ENCODE data around the gene CYLD. TPM values are rescaled to one million over a fixed set of nuclear protein-coding genes. Genes with fewer than 3 reads are reported as not detected.

The CYLD gene
- total RNA-seq, 1 donor = 457 TPM

DNA sequence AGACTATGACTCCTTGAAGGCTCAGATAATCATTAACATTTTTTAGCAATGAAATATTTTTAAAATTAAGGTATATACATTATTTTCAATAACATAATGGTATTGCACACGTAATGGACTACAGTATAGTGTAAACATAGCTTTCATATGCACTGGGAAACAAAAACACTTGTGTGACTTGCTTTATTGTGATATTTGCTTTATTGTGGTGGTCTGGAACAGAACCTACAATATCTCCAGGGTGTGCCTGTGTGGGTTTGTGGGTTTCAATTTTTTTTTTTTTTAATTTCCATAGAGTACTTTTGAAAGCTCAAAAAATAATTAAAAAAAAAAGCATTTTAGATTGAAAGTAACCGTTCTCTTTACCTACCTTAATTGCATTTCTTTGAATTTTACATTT is 25.3 kb downstream of the CYLD start:
- no peaks in the 10 kb centered on the region for H3K9me3 ChIP-seq (ENCODE audit: low read depth, low read length)
- no peaks in the 10 kb centered on the region for H3K4me1 ChIP-seq (ENCODE audit: insufficient read depth, low read length)
- no peak overlapping the region for H3K4me3 ChIP-seq (ENCODE audit: low read length)
- no peaks in the 10 kb centered on the region for H3K27me3 ChIP-seq (ENCODE audit: insufficient read depth, low read length)

DNA sequence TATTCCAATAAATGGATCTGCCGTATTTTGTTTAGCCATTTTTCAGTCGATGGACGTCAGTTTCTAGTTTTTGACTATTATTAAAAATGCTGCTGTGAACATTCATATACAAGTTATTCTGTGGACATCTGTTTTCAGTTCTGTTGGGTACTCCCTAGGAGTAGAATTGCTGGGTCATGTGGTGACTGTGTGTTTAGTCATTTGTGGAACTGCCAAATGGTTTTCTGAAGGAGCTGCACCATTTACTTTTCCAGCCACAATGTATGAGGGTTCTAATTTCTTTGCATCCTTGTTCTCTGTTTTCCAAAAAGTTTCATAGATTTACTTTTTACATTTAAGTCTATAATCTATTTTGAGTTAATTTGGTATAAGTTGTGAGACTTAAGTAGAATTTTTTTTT is 29.5 kb downstream of the CYLD start:
- no peak overlapping the region for H3K4me3 ChIP-seq (ENCODE audit: low read length)
- H3K27me3 ChIP-seq (ENCODE audit: insufficient read depth, low read length) = no peaks in the 10 kb centered on the region
- H3K4me1 ChIP-seq (ENCODE audit: insufficient read depth, low read length) = no peaks in the 10 kb centered on the region
- no peaks in the 10 kb centered on the region for H3K9me3 ChIP-seq (ENCODE audit: low read depth, low read length)

DNA sequence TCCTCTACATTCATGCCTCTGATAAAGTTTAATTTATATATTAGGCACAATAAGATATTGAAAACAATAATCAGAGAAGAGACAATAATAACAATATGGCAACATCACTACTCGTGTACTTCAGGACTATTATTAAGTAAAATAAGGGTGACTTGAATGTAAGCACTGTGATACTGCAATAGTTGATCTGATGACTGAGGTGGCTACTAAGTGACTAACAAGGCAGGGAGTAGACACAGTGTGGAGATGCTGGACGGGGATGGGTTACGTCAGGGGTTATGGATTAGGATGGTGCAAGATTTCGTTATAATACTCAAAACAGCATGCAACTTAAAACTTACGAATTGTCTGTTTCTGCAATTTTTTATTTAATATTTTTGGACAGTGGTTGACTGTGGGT is 32.5 kb downstream of the CYLD start:
- no peaks in the 10 kb centered on the region for H3K4me1 ChIP-seq (ENCODE audit: insufficient read depth, low read length)
- no peaks in the 10 kb centered on the region for H3K9me3 ChIP-seq (ENCODE audit: low read depth, low read length)
- H3K27me3 ChIP-seq (ENCODE audit: insufficient read depth, low read length) = no peaks in the 10 kb centered on the region
- H3K4me3 ChIP-seq (ENCODE audit: low read length) = no peak overlapping the region

DNA sequence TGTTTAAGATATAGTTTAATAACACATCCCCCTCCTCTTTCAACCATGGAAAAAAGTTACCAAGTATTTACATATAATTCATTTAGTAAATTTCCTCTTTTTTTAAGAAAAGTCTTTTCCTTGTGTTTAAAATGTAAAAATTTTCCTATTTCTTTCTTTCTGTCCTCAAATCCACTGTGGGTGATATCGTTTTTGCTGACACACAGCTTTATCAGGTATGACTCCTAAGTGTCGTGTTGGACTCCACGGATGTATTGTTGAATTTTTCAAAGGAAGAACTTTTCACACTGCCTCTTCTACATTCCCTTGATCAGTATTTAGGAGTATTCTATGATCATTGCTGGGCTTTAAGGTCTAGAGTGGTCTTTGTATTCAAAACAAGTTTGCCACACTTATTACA is 33.1 kb downstream of the CYLD start:
- H3K9me3 ChIP-seq (ENCODE audit: low read depth, low read length) = no peaks in the 10 kb centered on the region
- no peaks in the 10 kb centered on the region for H3K27me3 ChIP-seq (ENCODE audit: insufficient read depth, low read length)
- no peak overlapping the region for H3K4me3 ChIP-seq (ENCODE audit: low read length)
- no peaks in the 10 kb centered on the region for H3K4me1 ChIP-seq (ENCODE audit: insufficient read depth, low read length)

DNA sequence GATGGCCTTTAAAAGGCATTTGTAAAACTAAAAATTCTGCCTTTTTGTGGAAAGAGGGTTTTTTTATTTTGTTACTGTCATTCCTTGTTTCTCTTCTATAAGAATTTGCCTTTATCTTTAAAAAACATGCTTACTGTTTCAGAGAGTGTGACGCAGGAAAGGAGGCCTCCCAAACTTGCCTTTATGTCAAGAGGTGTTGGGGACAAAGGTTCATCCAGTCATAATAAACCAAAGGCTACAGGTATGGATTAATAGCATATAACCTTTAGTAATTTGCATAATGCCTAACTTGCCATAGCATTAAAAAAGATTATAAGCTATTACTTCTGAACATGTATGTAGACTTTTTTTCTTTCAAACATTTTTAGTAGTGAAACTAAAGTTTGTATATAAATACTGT is 34.2 kb downstream of the CYLD start:
- Histone ChIP-seq H3K27me3 (ENCODE audit: insufficient read depth, low read length) (no peaks in the 10 kb centered on the region), H3K4me1 (ENCODE audit: insufficient read depth, low read length) (peaks cover 4% of the 10 kb centered on the region), H3K4me3 (ENCODE audit: low read length) (no peak overlapping the region), H3K9me3 (ENCODE audit: low read depth, low read length) (no peaks in the 10 kb centered on the region)

DNA sequence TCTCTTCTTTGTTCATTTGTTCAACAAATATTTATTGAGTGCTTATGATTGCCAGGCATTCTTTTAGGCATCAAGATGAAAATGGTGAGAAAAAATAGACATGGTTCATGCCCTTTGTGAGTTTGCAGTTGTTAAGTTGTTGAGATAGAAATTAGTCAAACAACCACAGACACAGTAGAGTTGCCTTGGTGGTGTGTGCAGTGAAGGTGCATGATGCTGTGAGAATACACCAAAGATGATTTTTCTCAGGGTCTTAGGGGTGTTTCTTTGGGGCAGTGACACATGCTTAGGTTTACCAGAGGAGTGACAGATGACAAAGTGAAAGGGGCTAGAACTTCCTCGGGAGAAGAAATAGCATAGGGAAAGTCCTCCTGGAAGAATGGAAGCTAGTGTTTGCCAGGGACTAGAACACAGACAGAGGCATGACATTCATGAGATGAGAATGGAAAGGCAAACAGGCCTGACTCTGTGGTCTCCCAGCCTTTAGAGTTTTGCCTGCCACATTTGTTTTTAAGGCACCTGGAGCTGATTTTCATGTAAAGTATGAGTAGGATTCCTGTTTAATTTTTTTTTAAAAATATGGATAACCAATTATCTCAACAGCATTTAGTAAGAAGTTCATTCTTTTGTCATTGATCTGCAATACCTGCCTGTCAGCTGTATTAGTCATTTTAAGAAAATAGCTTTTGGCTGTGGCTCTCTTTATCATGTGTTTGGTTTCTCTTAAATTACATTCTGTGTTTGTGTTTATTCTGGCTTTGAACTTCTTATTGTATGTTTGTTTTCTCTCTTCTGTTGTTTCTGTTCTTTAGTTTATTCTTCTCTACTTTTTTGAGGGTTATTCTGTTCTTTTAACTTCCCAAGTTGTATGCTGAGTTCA is 36.6 kb downstream of the CYLD start:
- Histone ChIP-seq H3K27me3 (ENCODE audit: insufficient read depth, low read length) (no peaks in the 10 kb centered on the region), H3K4me3 (ENCODE audit: low read length) (no peak overlapping the region), H3K9me3 (ENCODE audit: low read depth, low read length) (no peaks in the 10 kb centered on the region), H3K4me1 (ENCODE audit: insufficient read depth, low read length) (peaks cover 4% of the 10 kb centered on the region)

DNA sequence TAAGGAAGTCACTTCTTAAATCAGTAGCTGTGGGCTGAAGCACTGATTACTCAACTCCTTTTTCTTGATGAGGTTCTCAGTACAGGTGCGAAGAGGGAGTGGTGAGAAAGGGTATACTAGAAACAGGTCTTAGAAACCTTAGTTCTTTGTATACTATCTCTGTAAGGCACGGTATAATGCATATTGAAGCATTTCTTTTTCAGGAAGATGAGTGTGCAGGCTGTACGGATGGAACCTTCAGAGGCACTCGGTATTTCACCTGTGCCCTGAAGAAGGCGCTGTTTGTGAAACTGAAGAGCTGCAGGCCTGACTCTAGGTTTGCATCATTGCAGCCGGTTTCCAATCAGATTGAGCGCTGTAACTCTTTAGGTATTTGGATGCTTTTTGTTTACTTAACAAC is 39.2 kb downstream of the CYLD start:
- Histone ChIP-seq H3K9me3 (ENCODE audit: low read depth, low read length) (no peaks in the 10 kb centered on the region), H3K4me3 (ENCODE audit: low read length) (no peak overlapping the region), H3K4me1 (ENCODE audit: insufficient read depth, low read length) (peaks cover 4% of the 10 kb centered on the region), H3K27me3 (ENCODE audit: insufficient read depth, low read length) (no peaks in the 10 kb centered on the region)

DNA sequence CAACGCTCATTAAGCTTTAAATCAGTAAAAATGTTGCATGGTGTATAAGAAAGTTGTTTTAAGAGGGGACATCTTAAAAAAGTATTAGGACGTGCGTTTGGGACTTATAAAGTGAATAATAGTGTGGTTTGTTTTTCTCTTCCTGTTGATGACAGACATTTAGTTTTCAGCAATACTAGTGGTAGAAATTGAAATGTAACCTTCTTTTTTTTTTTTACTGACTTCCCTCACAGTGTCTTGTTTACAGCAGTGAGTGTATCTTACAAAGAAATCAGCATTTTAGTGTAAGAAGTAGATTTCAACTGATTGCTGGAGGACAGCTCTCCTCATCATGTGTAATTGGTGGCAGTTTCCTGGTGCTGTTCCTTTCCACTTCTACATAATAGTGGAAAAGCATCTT is 39.6 kb downstream of the CYLD start:
- H3K4me1 ChIP-seq (ENCODE audit: insufficient read depth, low read length) = peaks cover 4% of the 10 kb centered on the region
- no peak overlapping the region for H3K4me3 ChIP-seq (ENCODE audit: low read length)
- H3K9me3 ChIP-seq (ENCODE audit: low read depth, low read length) = no peaks in the 10 kb centered on the region

DNA sequence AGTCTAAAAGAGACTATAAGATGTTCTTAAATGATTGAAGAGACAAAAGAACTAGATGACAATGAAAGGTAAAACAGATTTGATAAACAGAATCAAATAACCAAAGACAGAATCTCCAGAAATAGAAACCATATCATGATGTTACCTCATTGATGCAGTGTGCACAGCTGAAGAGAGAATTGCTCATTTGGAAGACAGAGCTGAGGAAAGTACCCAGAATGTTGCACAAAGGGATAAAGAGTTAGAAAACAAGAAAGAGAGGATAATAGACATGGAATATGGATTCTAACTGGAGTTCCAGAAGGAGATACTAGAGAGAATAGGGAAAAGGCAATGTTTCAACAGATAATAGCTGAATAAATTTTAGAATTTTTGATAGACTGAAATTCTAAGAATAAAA is 47.9 kb downstream of the CYLD start:
- Histone ChIP-seq H3K27me3 (ENCODE audit: insufficient read depth, low read length) (no peaks in the 10 kb centered on the region), H3K4me1 (ENCODE audit: insufficient read depth, low read length) (no peaks in the 10 kb centered on the region), H3K4me3 (ENCODE audit: low read length) (no peak overlapping the region), H3K9me3 (ENCODE audit: low read depth, low read length) (no peaks in the 10 kb centered on the region)

More for the DNA sequence above, 39.6 kb downstream of the CYLD start:
- no peaks in the 10 kb centered on the region for H3K27me3 ChIP-seq (ENCODE audit: insufficient read depth, low read length)

DNA sequence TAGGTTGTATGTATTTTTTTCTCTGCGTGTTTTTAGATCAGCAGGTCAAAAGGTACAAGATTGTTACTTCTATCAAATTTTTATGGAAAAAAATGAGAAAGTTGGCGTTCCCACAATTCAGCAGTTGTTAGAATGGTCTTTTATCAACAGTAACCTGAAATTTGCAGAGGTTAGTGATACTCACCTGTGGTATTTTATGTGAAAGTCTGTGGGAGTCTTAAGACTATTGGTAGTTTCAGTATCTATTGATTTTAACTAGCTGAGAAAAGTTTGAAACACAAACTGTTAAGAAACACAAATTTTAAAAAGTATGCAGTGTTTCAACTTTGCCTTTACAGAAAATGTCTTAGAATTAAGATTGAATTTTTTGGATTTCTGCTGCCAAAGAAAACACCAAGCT is 49.6 kb downstream of the CYLD start:
- no peaks in the 10 kb centered on the region for H3K4me1 ChIP-seq (ENCODE audit: insufficient read depth, low read length)
- H3K27me3 ChIP-seq (ENCODE audit: insufficient read depth, low read length) = no peaks in the 10 kb centered on the region
- no peaks in the 10 kb centered on the region for H3K9me3 ChIP-seq (ENCODE audit: low read depth, low read length)
- H3K4me3 ChIP-seq (ENCODE audit: low read length) = no peak overlapping the region

DNA sequence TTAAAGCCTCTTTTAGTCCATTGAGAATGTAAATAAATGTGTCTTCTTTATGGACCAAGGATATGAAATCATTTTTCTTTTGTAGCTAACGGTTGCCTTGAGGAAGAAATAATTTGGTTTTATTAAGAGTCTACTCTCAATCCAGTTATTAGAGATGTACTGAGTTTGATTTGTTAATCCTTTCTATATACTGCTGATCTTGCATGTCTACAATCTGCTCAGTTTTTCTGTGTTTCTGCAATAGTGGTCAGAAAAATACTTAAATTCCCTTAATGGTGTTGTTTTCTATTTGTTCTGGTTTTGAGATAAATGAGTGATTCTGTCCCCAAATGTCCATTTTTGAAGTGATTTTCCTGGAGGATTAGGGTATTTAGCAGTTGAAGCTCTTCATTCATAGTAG is 54.9 kb downstream of the CYLD start:
- Histone ChIP-seq H3K4me3 (ENCODE audit: low read length) (no peak overlapping the region), H3K27me3 (ENCODE audit: insufficient read depth, low read length) (no peaks in the 10 kb centered on the region), H3K9me3 (ENCODE audit: low read depth, low read length) (no peaks in the 10 kb centered on the region), H3K4me1 (ENCODE audit: insufficient read depth, low read length) (no peaks in the 10 kb centered on the region)

DNA sequence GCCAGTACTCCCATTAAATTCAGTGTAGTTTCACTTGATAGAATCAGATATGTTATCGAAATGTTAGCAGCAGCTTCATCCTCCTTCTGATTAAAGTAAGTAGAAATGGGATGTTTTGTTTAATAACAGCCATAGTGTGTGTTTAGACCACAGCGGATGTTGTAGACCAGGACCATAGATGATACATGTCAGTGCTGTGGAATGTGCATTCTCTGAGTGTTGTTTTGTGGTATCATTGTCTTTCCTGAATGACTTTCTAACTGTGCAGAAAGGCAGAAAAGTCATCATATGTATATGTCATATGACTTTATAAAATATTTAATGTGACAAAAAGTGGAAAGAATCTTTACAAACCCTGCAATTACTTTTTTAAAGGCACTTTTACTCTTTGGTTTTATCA is 55.6 kb downstream of the CYLD start:
- no peaks in the 10 kb centered on the region for H3K27me3 ChIP-seq (ENCODE audit: insufficient read depth, low read length)
- no peaks in the 10 kb centered on the region for H3K9me3 ChIP-seq (ENCODE audit: low read depth, low read length)
- H3K4me3 ChIP-seq (ENCODE audit: low read length) = no peak overlapping the region
- H3K4me1 ChIP-seq (ENCODE audit: insufficient read depth, low read length) = no peaks in the 10 kb centered on the region

DNA sequence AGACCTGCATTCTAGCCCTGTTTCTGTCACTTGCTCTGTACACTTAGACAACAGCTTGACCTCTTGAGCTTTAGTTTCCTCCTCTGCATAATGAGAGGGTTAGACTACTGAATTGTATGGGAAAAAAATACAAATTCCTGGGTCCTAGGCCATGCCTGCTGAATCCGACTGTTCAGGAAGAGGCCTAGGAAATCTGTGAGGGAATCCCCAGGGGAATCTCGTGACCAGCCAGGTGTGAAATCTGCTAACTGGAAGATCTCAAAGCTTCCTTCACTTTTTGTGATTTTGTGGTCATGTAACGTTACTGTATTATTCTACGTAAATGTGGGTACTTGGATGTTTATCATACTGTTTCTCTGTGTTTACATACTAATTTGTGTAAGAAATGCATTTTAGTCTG is 58.2 kb downstream of the CYLD start:
- Histone ChIP-seq H3K9me3 (ENCODE audit: low read depth, low read length) (no peaks in the 10 kb centered on the region), H3K27me3 (ENCODE audit: insufficient read depth, low read length) (no peaks in the 10 kb centered on the region), H3K4me1 (ENCODE audit: insufficient read depth, low read length) (no peaks in the 10 kb centered on the region), H3K4me3 (ENCODE audit: low read length) (no peak overlapping the region)

DNA sequence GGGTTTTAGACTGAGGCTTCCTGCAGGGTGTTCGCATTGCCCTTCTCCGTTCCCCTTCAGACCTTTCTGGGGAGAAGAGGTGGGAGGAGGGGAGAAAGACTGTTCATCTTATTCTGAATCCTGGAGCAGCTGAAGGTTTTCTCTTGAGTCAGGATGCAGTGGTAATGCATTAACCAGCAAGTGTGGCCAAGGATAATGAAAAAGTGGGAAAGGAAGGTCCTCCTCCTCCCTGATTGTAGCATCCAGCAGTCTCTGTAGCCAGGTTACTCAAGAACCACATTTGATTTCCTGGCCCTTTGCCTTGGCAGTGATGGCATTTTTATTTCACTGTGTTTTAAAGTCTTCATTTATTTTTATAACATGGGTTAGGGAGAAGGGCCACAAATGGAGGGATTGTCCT is 59.1 kb downstream of the CYLD start:
- no peaks in the 10 kb centered on the region for H3K27me3 ChIP-seq (ENCODE audit: insufficient read depth, low read length)

DNA sequence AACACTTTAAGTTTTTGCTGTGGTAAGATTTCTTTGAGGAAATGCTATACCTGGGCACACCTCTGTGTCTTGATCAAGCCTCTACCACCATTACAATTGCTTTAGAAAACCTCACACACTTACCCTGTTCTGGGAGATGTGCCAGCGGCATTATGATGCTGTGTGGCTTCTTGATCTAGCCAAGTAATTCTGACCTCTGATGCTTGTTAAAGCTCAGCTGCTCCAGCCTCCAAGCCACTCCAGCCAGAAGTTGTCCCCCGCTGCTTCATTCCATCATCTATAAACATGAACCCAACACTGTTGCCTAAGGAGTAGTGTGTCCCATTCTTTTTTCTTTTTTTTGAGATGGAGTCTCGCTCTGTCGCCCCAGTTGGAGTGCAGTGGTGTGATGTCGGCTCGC is 60.1 kb downstream of the CYLD start:
- no peaks in the 10 kb centered on the region for H3K9me3 ChIP-seq (ENCODE audit: low read depth, low read length)
- H3K4me3 ChIP-seq (ENCODE audit: low read length) = no peak overlapping the region
- peaks cover 6% of the 10 kb centered on the region for H3K4me1 ChIP-seq (ENCODE audit: insufficient read depth, low read length)
- no peaks in the 10 kb centered on the region for H3K27me3 ChIP-seq (ENCODE audit: insufficient read depth, low read length)

More for the DNA sequence above, 59.1 kb downstream of the CYLD start:
- peaks cover 4% of the 10 kb centered on the region for H3K4me1 ChIP-seq (ENCODE audit: insufficient read depth, low read length)
- H3K4me3 ChIP-seq (ENCODE audit: low read length) = no peak overlapping the region
- no peaks in the 10 kb centered on the region for H3K9me3 ChIP-seq (ENCODE audit: low read depth, low read length)

DNA sequence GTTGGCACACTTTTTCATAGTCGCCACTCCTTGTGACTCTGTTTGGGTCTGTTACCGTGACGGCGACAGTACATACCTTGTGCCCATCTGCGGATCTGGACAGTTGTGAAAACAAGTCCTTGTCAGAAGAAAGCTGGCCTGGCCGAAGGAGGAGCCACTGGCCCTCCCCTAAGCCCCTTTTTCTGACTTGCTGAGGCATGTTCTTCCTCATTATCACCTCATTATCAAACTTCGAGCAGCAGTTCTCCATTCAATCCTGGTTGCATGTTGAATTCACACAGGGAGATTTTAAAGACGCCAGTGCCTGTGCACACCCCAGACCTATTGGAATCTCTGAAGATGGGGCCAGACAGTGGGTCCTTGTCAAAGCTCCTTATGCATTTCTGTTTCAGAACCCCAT is 61.1 kb downstream of the CYLD start:
- no peaks in the 10 kb centered on the region for H3K27me3 ChIP-seq (ENCODE audit: insufficient read depth, low read length)
- H3K9me3 ChIP-seq (ENCODE audit: low read depth, low read length) = no peaks in the 10 kb centered on the region
- H3K4me3 ChIP-seq (ENCODE audit: low read length) = no peak overlapping the region
- peaks cover 6% of the 10 kb centered on the region for H3K4me1 ChIP-seq (ENCODE audit: insufficient read depth, low read length)

Data from mononuclear cell (primary cell).